ENCODE measurements around the gene TMEM258. TPM values are rescaled to one million over a fixed set of nuclear protein-coding genes. Genes with fewer than 3 reads are reported as not detected.

Gene TMEM258
- total RNA-seq, 2 experiments from 2014 or later = 162 to 170 TPM

DNA sequence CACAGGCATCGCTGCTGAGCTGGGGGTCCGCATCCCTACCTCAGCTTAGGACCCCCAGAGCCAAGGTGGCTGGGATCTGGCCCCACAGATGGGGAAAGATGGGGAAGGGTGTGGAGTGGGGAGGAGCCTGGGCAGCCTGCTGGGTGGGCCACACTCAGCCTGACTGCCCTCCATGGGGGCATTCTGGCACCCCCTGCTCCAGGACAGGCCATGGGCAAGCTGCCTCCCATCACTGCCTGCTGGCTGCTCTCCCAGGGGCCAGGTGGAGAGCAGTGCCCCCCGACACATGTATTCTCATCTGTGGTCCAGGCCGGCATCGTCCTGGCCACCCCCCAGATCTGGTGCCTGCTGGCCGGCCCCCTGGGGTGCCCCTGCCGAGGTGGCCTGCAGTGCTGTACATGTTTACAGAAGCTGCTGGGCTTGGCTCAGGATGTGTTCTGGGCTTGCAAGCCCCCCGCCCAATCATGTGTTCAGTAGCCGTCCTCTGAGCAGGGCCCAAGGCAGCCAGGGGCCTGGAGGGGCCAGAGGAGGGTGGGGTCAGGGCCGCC lies 47.7 kb downstream of the TMEM258 start:
- Mint-ChIP-seq H3K27me3 (peaks cover 7% of the 10 kb centered on the region), H3K9me3 (no peaks in the 10 kb centered on the region), H3K36me3 (ENCODE audit: low read depth) (no peaks in the 10 kb centered on the region), H3K4me3 (no peak overlapping the region), H3K4me1 (ENCODE audit: low read depth) (no peaks in the 10 kb centered on the region), H3K27ac (no peak overlapping the region)
- ChIA-PET CTCF (interaction anchor here (1.1 to 2.0 kb wide), 2 partner anchors 11 to 30 kb away, joined by 3 to 11 read pairs; no protein-coding TSS in a partner anchor), POLR2A (no interaction called here)
- ATAC-seq (no peak), DNase-seq (no peak)
- intact Hi-C loops (cut with micrococcal nuclease) = no loop called here
- TF ChIP-seq, protein P1, sequence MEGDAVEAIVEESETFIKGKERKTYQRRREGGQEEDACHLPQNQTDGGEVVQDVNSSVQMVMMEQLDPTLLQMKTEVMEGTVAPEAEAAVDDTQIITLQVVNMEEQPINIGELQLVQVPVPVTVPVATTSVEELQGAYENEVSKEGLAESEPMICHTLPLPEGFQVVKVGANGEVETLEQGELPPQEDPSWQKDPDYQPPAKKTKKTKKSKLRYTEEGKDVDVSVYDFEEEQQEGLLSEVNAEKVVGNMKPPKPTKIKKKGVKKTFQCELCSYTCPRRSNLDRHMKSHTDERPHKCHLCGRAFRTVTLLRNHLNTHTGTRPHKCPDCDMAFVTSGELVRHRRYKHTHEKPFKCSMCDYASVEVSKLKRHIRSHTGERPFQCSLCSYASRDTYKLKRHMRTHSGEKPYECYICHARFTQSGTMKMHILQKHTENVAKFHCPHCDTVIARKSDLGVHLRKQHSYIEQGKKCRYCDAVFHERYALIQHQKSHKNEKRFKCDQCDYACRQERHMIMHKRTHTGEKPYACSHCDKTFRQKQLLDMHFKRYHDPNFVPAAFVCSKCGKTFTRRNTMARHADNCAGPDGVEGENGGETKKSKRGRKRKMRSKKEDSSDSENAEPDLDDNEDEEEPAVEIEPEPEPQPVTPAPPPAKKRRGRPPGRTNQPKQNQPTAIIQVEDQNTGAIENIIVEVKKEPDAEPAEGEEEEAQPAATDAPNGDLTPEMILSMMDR (IDR thresholded peaks at IDR 0.05) = no peak

DNA sequence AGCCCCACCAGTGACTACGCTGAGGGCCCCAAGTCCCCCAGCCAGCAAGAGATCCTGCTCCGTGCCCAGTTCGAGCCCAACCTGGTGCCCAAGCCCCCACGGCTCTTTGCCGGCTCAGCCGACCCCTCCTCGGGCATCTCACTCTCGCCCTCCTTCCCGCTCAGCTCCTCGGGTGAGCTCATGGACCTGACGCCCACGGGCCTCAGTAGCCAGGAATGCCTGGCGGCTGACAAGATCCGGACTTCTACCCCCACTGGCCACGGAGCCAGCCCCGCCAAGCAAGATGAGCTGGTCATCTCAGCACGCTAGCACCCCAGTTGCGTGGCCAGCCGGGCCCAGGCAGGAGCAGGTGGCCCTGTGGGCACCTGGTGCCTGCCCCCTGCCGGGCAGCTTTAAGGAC lies 48.2 kb downstream of the TMEM258 start:
- Mint-ChIP-seq H3K36me3 (ENCODE audit: low read depth) (no peaks in the 10 kb centered on the region), H3K4me1 (ENCODE audit: low read depth) (no peaks in the 10 kb centered on the region), H3K27me3 (peaks cover 4% of the 10 kb centered on the region), H3K9me3 (no peaks in the 10 kb centered on the region), H3K4me3 (no peak overlapping the region), H3K27ac (no peak overlapping the region)
- ChIA-PET POLR2A (no interaction called here), CTCF (interaction anchor here (1.1 to 2.0 kb wide), 3 partner anchors 10 to 338 kb away, joined by 3 to 11 read pairs (median 5); no protein-coding TSS in a partner anchor)
- TF ChIP-seq, protein P1 (IDR thresholded peaks at IDR 0.05) = no peak
- intact Hi-C loops (cut with micrococcal nuclease) = no loop called here
- ATAC-seq (no peak), DNase-seq (no peak)

DNA sequence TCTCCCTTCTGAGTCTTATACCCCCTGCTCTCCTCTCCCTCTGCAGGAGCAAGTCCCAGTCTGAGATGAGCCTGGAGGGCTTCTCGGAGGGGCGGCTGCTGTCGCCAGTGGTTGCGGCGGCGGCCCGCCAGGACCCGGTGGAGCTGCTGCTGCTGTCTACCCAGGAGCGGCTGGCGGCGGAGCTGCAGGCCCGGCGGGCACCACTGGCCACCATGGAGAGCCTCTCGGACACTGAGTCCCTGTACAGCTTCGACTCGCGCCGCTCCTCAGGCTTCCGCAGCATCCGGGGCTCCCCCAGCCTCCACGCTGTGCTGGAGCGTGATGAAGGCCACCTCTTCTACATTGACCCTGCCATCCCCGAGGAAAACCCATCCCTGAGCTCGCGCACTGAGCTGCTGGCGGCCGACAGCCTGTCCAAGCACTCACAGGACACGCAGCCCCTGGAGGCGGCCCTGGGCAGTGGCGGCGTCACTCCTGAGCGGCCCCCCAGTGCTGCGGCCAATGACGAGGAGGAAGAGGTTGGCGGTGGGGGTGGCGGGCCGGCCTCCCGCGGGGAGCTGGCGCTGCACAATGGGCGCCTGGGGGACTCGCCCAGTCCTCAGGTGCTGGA lies 48.8 kb downstream of the TMEM258 start:
- Mint-ChIP-seq H3K4me3 (no peak overlapping the region), H3K27me3 (peaks cover 2% of the 10 kb centered on the region), H3K36me3 (ENCODE audit: low read depth) (no peaks in the 10 kb centered on the region), H3K4me1 (ENCODE audit: low read depth) (no peaks in the 10 kb centered on the region), H3K27ac (no peak overlapping the region), H3K9me3 (no peaks in the 10 kb centered on the region)
- ChIA-PET POLR2A (no interaction called here), CTCF (interaction anchor here (1.1 to 2.0 kb wide), 3 partner anchors 10 to 339 kb away, joined by 3 to 11 read pairs (median 5); no protein-coding TSS in a partner anchor)
- no peak for ATAC-seq
- no peak for DNase-seq
- intact Hi-C loops (cut with micrococcal nuclease) = no loop called here
- TF ChIP-seq, protein P1 (IDR thresholded peaks at IDR 0.05) = no peak

GRCh38 chr11:61742391-61742790 lies 50.0 kb downstream of the TMEM258 start:
- CTCF ChIA-PET = interaction anchor here (1.6 kb wide), 1 partner anchor 9 kb away, joined by 5 read pairs; no protein-coding TSS in a partner anchor
- Mint-ChIP-seq H3K4me3 (no peak overlapping the region), H3K36me3 (ENCODE audit: low read depth) (no peaks in the 10 kb centered on the region), H3K27me3 (no peaks in the 10 kb centered on the region), H3K27ac (no peak overlapping the region), H3K9me3 (no peaks in the 10 kb centered on the region), H3K4me1 (ENCODE audit: low read depth) (no peaks in the 10 kb centered on the region)
- POLR2A ChIA-PET = no interaction called here
- intact Hi-C loops (cut with micrococcal nuclease) = no loop called here
- TF ChIP-seq, protein P1 (IDR thresholded peaks at IDR 0.05) = no peak
- DNase-seq (no peak), ATAC-seq (no peak)

- Mint-ChIP-seq H3K4me1 (ENCODE audit: low read depth) (no peaks in the 10 kb centered on the region), H3K27ac (no peak overlapping the region), H3K36me3 (ENCODE audit: low read depth) (no peaks in the 10 kb centered on the region), H3K4me3 (no peak overlapping the region), H3K27me3 (no peaks in the 10 kb centered on the region), H3K9me3 (no peaks in the 10 kb centered on the region)
- no peak for ATAC-seq
- ChIA-PET POLR2A (no interaction called here), CTCF (interaction anchor here (1.5 to 2.3 kb wide), 2 partner anchors 8 to 58 kb away, joined by 4 to 7 read pairs; no protein-coding TSS in a partner anchor)
- TF ChIP-seq, protein P1 (IDR thresholded peaks at IDR 0.05) = no peak
- DNase-seq = no peak
- intact Hi-C loops (cut with micrococcal nuclease) = no loop called here
These were observed 52.4 kb downstream of the TMEM258 start for GRCh38 chr11:61739966-61740365.
